Activated CD4-positive, alpha-beta T cell treated with anti-CD3 and anti-CD28 coated beads for 48 hours (primary cell): ENCODE data around the gene STAG2.

Experiments
- DNase-seq: peaks from one replicate; pipeline ENCODE4 v3.0.0-alpha.2; 2020

Gene STAG2

DNA sequence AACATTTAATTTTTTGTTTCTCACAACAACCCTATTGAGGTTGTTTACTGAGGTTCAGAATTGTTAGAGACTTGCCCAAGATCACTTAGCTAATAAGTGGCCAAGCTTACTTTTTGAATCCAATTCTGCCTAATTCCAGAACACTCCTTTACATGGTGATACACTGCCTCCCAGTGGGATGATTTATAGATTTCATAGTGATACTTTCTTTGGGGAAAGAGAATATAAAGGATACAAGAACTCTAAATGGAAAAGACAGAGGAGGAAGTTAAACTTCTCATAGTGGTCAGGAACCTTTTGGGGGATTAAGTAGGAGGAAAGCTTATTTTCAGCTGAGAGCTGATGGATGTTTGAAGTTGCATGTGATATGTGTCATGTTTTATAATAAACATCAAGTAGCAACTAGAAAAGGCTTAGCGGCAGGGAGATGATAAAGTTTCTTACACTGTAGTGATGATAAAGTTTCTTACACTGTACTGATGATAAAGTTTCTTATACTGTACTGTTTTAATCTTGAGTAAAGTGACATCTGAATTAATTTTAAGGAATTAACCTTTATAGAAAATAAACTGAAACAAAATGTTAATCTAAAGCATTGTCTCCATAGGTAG is 15.3 kb downstream of the STAG2 start:
- DNase-seq: no peak

DNA sequence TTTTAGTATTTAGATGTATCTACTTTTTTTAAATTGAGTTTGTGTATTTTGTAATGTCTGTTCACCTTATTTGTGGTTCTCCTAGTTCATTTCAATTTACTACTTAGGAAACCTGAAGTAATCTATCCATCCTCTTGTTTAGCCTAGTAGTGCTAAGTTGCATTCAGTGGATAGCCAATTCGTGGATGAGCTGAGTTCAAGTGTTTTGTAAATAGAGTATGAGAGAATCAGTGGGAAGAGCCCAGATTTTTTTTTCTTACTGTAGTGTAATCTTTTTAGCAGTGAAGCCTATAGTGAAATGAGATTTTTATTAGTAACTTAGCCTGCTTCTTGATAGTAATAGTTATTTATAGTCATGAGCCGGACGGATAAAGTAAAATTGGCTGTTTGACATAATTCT is 21.7 kb downstream of the STAG2 start:
- DNase-seq: no peak

DNA sequence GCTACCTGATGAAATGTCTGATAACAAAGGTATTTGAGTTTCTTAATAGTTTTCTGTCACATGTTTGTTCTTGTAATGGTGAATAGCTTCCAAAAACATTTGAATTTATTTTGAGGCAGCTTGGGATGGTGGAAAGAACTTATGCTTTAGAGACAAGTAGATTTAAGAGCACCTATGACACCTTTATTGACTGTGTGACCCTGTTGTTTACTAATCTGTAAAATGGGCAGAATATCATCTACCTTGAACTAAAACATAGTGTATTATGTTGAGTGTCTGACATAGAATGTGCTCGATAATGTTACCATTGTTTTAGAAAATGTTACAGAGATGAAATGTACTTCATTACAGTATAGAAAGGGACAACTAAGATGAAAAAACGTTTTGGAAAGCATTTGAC is 24.9 kb downstream of the STAG2 start:
- no peak for DNase-seq

DNA sequence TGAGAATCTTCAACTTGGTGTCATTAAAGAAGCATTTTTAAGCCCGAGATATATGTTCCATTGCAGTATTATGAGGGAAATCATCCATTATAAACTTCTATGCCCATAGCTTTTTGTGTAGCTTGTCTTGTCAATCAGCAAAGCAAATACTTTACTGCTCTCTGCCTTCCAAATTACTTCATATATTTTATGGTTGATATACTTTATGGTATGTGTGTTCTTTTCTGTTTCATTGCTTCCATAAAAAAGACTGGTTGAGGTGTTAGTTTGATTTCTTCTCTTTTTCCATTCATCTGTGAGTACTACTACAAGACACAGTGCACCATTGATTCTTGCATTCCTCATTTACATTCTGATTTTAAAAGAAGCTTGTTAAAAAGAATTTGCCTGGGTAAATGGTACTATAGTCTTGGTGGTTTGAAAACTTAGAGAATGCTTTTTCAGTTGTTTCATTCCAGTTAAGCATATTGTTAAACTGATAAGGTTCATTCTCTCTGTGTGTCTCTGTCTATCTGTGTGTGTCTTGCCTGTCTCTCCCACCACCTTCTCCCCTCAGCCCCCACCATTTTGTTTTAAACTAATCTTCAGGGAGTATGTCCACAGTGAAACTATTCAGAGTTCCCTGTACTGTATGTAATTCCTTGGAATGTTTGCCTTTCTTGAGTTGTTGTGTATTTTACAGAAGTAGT is 27.1 kb downstream of the STAG2 start:
- no peak for DNase-seq

DNA sequence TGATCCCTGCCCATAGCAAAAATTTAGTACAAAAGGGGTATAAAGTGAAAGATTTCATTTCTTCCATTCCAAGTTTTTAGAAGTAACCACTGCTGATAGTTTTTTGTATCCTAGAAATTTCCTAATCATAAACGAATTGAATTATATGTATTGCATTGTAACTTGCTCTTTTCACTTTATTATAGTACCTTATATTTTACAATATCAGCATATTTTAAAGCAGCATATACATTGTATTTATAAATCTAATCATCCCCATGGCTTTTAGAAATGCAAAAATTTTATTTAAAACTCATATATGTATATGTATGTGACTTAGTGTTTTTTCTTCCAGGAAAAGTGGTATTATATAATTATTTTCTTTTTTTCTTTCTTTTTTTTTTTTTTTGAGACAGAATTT is 27.7 kb downstream of the STAG2 start:
- DNase-seq: no peak

DNA sequence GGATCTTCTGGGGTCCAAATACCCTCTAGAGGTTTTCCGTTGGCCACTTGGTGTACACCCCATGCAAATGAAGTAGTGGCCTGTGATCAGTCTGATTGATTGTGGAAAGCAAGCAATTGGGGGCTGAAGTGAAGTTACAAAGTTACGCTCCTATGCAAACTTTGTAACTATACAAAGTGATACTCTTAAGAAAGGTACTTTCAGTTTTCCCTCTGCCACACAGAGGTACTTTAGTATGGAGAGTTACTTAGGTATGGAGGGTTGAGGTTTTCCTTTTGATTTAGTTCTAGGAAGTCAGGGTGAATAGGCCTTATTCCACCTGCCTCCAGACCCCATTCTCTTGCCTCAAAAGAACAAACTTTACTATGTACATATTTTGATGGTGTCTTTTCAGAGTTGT is 28.7 kb downstream of the STAG2 start:
- DNase-seq: no peak

DNA sequence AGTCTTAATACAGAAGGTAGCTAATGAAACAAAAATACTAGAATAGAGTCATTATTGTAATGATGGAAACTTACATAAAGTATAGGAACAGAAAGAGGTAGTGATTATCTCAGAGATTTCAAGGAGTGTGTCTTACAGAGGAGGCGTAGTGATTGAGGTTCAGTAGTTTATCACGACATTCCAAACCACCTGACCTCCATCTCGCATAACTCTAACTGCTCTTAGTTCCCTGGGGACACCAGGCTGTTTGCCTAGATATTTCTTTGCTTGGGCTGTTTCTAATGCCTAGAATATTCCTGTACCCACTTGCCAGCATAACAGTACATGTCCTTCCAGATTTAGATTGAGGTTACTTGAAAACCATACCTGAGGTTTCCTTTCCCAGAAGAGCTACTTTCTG is 29.1 kb downstream of the STAG2 start:
- DNase-seq: no peak

DNA sequence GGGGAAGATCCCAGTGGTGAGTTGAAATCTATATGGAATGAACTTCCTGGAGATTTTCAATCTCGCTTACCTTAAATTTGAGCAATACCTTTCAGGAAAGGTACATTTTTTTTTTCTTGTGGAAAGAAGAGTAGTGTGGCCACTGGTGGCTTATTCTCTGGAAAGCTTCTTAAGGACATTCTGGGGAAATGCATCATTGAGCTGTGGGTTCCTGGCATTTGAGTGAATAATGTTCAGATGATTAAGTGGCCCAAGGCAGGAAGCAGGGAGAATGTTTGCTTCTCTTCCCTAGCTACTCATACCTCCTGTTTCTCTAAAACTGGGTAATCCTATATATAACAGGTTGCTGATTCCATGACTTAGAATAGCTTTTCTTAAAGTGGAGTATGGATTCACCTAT is 31.8 kb downstream of the STAG2 start:
- DNase-seq: no peak

DNA sequence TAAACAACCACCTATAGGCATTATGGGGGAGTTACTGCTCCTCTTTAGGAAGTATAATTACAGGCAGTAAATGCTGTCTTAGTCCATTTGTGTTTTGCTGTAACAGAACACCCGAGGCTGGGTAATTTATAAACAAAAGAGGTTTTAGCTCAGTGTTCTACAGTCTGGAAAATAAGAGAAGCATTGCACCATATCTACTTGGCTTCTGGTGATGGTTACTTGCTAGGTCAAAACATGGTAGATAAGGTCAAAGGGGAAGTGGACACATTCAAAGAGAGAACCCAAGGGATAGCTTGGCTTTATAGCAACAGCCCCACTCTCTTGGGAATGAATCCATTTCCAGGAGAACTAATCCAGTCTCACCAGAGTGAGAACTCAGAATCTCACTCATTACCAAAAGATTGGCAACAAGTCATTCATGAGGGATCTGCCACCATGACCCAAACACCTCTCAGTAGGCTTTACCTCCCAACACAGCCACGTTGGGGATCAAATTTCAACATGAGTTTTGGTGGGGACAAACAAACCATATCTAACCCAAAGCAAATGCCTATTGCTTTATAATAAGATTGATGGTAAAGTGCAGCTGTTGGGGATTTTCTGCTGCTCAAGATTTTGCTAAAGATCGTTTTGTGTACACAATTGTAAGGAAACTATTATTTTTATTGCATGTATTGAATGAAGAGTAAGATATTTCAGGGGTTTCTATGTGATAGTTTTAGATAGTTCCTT is 32.6 kb downstream of the STAG2 start:
- no peak for DNase-seq

DNA sequence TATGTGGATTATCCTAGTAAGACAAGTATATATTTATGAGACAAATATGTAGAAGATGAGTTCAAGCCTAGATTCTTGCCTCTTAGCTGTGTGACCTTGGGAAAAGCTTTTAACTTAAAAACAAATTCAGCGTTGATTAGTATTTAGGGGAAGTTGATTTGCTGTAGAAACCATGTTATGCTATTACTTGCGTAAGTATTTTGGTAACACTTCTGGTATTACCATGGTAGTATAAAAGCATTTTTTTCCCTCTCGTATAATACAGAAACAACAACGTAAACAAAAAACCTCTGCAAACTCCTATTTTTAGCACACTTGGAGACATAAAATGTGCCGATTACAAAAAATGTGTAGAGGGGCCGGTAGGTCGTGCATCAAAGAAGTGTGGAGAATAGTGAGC is 33.2 kb downstream of the STAG2 start:
- no peak for DNase-seq

DNA sequence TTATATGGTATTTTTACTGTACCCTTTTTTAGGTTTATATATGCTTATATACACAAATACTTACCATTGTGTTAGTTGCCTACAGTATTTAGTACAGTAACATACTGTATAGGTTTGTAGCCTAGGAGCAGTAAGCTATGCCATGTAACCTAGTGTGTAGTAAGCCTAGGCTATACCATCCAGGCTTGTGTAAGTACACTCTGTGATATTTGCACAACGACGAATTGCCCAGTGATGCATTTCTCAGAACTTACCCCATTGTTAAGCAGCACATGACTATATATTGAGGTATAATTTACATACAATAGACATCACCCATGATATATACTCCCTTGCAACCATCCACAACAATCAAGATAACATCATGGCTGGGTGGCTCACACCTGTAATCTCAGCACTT is 40.1 kb downstream of the STAG2 start:
- DNase-seq: no peak

DNA sequence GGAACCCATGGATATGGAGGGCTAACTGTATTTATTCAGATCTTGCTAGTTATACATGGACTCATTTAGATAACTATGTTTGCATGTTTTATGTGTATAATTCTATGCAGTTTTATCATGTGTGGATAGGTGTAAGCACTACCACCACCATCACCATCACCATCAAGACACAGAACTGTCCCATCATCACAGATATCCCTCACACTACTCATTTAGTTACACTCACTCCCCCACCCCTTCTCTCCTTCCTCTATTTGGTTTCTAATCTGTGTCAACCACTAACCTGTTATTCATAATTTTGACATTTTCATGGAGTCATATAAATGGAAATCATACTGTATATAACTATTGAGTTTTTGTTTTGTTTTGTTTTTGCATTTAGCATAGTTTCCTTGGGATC is 43.7 kb downstream of the STAG2 start:
- no peak for DNase-seq

DNA sequence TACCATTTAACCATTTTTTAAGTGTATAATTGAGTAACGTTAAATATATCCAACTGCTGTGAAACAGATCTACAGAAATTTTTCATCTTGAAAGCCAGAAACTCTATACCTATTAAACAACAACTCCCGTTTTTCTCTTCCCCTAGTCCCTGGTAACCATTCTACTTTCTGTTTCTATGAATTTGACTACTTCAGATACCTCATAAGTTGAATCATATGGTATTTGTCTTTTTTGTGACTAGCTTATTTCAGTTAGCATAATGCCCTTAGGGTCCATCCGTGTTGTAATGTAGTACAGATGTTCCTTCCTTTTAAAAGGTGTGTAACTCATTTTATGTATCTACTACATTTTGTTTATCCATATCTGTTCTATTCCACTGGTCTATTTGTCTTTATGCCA is 48.7 kb downstream of the STAG2 start:
- no peak for DNase-seq

DNA sequence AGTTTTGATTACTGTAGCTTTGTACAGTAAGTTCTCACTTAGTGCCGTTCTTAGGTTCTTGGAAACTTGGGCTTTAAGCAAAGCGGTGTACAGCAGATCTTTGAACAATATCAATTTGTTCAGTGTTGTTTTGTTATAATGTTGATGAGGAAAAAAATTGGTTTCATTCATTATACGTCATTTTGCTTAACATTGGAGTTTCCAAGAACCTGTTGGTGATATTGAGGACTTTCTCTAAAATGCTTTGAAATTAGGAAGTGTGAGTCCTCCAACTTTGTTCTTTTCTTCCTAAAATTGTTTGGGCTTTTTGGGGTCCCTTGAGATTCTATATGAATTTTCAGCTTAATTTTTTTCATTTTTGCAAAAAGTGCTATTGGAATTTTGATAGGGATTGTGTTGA is 49.1 kb downstream of the STAG2 start:
- DNase-seq: no peak

DNA sequence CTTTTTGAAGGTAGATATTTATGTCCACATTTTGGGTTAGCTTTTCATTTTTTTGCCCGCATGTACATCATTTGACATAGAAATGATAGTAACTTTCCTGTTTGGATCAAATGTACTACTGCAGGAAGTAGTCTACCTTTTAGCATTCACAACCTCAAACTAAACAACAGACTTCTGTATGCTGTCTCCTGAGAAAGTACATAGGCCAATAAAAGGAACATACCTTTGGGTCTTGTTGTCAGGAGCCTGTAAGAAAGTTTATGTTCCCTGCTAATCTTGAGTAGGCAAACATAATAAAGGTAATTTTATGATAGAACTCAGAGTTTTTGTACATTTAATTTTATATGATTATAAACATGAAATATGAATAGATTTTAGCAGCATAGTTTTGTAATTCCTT is 54.2 kb downstream of the STAG2 start:
- DNase-seq: no peak

DNA sequence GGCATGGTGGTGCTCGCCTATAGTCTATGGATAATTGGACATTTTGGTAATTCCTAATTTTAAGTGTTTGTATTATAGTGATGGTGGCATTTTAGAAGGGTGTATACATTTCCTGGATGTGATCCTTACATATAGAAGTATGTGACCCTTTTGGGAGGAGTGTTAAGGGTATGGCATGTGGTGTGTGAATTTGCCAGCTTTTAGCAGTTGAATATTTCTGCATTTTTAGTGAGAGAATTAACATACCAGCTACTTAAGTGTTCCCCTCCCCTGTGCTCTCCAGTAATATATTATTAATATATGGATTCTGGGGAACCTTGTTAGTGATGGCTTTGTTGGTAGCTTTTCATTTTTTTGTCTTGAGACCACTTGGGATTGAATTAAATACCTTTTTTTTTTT is 55.3 kb downstream of the STAG2 start:
- no peak for DNase-seq

DNA sequence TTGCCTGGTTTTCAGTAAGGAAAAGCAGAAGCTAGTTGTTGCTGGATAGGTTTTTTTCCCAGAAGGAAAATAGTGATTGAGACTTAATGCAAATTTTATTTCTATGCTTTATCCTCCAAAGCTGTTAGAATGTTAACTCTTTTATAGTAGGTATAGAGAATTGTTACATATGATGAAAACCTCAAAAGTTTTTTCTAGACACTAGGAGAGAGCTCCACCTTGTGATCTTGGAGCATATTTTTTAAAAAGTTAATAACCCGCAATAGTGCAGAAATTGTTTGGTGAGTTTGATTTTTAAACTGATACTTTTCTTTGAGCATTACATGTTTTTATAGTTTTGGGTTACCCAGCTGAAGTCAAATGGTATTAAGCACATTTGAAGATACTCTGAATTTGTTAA is 56.5 kb downstream of the STAG2 start:
- DNase-seq: no peak

DNA sequence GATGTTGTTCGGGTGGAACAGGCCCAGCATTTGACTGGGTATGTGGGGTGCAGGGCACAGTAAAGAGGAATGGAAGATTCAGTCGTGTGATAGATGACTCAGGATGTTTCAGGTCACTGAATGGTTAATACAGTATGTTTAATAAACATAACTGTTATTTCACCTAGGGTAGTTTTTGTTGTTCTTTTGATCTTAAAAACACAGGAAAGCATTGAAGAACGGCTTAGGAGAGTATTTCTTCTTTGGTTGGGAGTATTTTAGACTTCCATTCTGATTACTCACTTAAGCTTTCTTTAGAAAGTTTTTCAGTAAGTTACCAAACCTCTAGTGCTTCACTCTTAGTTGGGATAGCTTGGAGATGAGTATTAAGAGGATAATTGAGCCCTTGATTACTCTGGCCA is 62.3 kb downstream of the STAG2 start:
- no peak for DNase-seq

DNA sequence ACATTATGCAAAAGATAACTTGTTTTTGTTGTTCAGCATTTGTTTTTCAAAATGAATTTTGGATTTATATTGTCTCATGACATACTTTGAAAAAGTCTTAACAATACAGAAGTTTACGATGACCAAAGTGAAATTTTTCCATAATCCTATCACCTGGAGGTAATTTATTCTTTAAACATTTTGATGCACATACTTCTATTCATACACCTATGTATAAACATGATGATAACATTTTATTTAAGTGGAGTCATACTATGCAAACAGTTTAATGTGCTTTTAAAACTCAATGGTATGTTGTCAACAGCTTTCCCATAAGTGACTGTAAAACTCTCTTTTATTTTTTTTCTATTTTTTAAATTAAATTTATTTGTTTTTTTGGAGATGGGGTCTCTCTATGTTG is 65.0 kb downstream of the STAG2 start:
- DNase-seq: no peak

DNA sequence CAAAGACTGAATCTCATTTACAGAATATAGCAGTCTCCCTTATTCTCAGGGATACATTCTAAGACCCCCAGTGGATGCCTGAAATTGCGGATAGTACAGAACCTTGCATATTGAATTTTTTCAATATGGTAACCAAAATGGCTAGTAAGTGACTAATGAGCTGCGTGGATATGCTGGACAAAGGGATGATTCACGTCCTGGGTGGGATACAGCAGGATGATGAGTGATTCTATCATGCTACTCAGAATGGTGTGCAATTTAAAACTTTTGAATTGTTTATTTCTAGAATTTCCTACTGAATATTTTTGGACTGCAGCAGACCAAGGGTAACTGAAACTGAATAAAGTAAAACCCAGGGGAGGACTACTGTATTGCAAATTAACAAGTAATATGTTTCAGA is 66.7 kb downstream of the STAG2 start:
- no peak for DNase-seq

DNA sequence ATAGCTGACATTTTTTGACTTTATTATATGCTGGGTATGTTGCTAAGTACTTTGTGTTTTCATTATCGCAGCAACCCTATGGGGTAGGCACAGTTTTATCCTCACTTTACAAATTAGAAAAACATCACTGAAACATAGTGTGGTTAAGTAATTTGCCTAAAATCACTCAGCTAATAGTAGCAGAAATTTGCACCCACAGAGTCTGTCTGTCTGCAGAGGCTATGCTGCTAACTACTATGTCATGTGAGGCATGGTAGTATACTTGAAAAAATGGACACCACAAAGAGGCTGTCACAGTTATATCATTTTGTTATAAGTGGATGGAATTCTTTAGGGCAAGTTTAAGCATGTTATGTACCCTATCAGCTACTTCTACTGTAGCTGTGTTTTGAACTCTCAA is 69.0 kb downstream of the STAG2 start:
- no peak for DNase-seq

DNA sequence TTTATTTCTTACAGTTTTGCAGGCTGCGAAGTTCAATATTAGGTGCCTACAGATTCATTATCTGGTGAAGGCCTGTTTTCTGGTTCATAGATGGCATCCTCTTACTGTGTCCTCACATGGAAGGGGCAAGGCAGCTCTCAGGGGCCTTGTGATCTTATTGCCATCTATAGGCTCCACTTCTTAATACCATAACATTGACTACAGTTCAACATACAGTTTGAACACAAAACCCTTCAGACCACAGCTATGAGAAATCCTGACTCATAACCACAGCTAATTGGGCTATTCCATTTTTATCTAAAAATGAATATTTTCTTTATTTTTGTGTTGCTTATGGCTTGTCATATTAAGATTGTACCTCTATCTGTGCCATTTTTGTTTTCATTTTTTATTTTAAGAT is 72.3 kb downstream of the STAG2 start:
- DNase-seq: no peak

DNA sequence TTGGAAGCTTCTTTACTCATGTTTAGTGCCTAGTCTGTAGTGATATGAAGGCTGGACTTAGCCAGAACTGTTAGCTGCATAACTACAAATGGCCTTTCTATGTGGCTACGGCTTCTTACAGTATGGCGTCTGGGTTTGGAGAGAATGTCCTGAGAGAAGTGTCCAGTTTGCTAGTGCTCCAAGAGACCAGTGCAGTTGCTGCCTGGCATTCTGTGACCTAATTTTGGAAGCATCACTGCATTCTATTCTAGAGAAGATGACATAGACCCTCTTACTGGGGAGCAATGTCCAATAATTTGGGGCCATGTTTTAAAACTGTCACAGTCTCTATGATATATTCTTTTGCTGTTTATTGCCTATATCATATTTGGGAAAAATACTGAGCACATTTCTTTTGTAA is 74.2 kb downstream of the STAG2 start:
- no peak for DNase-seq

DNA sequence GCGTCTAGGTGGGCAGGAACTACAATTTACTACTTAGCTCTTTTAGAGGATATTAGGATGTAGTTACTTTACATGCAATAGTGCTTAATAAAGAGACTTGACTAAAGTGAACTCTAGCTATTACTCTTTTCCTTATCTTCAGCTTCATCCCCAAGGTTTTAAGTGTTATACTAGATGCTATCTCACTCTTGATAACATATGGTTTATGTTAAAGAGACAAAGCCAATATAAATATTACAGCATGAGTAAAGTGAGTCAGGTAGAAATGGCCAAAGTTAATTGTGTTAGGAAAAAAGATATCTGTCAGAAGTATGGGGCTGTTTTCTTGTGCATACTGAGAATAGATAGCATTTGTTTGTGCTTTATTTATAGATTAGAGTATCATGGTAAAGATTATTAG is 80.5 kb downstream of the STAG2 start:
- no peak for DNase-seq

DNA sequence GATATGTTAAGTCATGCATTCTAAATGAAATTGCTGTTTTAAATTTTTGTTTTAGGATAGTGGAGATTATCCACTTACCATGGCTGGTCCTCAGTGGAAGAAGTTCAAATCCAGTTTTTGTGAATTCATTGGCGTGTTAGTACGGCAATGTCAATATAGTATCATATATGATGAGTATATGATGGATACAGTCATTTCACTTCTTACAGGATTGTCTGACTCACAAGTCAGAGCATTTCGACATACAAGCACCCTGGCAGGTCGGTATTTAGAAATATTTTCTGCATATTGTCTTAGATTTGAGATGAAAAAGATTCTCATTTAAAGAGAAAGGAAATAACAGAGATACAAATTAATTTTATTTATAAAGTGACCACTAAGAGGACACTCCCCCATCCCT is 83.6 kb downstream of the STAG2 start:
- no peak for DNase-seq
